Gastroesophageal sphincter (tissue), 3 donors: ENCODE measurements around the gene FBXO42.

Source experiments
- POLR2A ChIP-seq, 2 donors: fragments of 450-650 bp; IDR thresholded peaks; one replicate each; pipeline ENCODE4 v1.6.1; 2017; ENCODE audit warnings: antibody characterized with exemption in 2 of 2, mild to moderate bottlenecking in 2 of 2, moderate library complexity in 1 of 2
- TF ChIP-seq, protein P1 (sequence below), 4 experiments: fragments of 200-600 bp in 2 of 4; fragments of 450-650 bp in 2 of 4; sonication (generic) in 1 of 4; IDR thresholded peaks; one replicate each; pipeline ENCODE4 v1.5.1; 2017 to 2019; ENCODE audit warnings: antibody characterized with exemption in 4 of 4, mild to moderate bottlenecking in 2 of 4, moderate library complexity in 2 of 4

DNA sequence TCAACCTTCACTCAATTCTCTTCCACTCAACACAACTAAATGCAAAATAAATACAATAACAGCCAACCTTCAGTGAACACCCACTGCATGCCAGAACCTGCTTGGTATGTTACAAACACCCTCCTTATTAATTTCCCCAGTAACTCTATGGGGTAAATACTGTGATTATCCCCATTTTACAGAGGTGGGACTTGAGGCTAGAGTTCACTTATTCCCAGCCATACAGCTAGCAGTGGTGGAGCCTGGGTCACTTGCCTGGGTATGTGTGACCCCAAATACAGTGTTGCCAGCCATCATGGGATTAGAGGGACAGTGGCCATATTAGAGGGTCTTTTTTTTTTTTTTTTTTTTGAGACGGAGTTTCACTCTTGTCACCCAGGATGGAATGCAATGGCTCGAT is 116.9 kb downstream of the FBXO42 start:
- TF ChIP-seq POLR2A (IDR thresholded peaks at IDR 0.05), result no peak
- TF ChIP-seq, protein P1, sequence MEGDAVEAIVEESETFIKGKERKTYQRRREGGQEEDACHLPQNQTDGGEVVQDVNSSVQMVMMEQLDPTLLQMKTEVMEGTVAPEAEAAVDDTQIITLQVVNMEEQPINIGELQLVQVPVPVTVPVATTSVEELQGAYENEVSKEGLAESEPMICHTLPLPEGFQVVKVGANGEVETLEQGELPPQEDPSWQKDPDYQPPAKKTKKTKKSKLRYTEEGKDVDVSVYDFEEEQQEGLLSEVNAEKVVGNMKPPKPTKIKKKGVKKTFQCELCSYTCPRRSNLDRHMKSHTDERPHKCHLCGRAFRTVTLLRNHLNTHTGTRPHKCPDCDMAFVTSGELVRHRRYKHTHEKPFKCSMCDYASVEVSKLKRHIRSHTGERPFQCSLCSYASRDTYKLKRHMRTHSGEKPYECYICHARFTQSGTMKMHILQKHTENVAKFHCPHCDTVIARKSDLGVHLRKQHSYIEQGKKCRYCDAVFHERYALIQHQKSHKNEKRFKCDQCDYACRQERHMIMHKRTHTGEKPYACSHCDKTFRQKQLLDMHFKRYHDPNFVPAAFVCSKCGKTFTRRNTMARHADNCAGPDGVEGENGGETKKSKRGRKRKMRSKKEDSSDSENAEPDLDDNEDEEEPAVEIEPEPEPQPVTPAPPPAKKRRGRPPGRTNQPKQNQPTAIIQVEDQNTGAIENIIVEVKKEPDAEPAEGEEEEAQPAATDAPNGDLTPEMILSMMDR (IDR thresholded peaks at IDR 0.05), result no peak
